Measurements from ENCODE around the gene OR6X1. TPM values are rescaled to one million over a fixed set of nuclear protein-coding genes. Genes with fewer than 3 reads are reported as not detected.

The OR6X1 gene
- total and polyA plus RNA-seq, 9 donors, result not detected

- DNase-seq, result no peak
- Histone ChIP-seq H3K4me3 (no peak overlapping the region), H3K27ac (no peak overlapping the region), H3K4me1 (ENCODE audit: insufficient read depth) (no peaks in the 10 kb centered on the region), H3K9me3 (no peaks in the 10 kb centered on the region), H3K27me3 (no peaks in the 10 kb centered on the region), H3K36me3 (no peaks in the 10 kb centered on the region)
- 65 to 82% (median 69%) methylated on average over 5 of the region's 5 CpGs for WGBS, 3 donors
- intact Hi-C loops (cut with DNase I), result no loop called here
- TF ChIP-seq EP300 (IDR thresholded peaks at IDR 0.05) (no peak), POLR2A (IDR thresholded peaks at IDR 0.05) (no peak)
- TF ChIP-seq, protein P1, sequence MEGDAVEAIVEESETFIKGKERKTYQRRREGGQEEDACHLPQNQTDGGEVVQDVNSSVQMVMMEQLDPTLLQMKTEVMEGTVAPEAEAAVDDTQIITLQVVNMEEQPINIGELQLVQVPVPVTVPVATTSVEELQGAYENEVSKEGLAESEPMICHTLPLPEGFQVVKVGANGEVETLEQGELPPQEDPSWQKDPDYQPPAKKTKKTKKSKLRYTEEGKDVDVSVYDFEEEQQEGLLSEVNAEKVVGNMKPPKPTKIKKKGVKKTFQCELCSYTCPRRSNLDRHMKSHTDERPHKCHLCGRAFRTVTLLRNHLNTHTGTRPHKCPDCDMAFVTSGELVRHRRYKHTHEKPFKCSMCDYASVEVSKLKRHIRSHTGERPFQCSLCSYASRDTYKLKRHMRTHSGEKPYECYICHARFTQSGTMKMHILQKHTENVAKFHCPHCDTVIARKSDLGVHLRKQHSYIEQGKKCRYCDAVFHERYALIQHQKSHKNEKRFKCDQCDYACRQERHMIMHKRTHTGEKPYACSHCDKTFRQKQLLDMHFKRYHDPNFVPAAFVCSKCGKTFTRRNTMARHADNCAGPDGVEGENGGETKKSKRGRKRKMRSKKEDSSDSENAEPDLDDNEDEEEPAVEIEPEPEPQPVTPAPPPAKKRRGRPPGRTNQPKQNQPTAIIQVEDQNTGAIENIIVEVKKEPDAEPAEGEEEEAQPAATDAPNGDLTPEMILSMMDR (IDR thresholded peaks at IDR 0.05), result no peak
These were observed 44.4 kb upstream of the OR6X1 start for GRCh38 chr11:123798513-123799252.

DNA sequence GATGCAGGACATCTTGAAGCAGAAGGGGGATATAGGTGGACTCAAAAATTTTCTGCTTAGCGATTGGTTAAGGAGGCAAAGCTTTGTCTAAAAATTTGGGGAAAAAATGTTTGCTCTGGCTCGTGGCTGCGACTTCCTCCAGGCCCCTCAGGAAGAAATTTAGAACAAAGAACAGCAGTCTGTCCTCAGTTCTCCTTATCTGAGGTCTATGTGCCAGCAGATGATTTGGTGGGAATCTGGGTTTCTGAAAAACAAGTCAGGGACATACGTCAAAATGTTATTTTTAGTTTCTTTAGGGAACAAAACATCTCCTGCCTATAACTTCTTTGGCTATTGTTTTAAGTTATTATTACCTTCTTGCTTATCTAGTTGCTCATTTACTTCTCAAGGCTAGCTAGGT, 43.8 kb upstream of the OR6X1 start:
- Histone ChIP-seq H3K4me3 (no peak overlapping the region), H3K27ac (no peak overlapping the region), H3K9me3 (no peaks in the 10 kb centered on the region), H3K4me1 (ENCODE audit: insufficient read depth) (no peaks in the 10 kb centered on the region), H3K36me3 (no peaks in the 10 kb centered on the region), H3K27me3 (no peaks in the 10 kb centered on the region)
- no peak for DNase-seq
- WGBS, 3 donors, result 44 to 54% (median 51%) methylated on average over 4 of the region's 4 CpGs
- TF ChIP-seq EP300 (IDR thresholded peaks at IDR 0.05) (no peak), POLR2A (IDR thresholded peaks at IDR 0.05) (no peak)
- TF ChIP-seq, protein P1 (IDR thresholded peaks at IDR 0.05), result no peak
- intact Hi-C loops (cut with DNase I), result no loop called here

DNA sequence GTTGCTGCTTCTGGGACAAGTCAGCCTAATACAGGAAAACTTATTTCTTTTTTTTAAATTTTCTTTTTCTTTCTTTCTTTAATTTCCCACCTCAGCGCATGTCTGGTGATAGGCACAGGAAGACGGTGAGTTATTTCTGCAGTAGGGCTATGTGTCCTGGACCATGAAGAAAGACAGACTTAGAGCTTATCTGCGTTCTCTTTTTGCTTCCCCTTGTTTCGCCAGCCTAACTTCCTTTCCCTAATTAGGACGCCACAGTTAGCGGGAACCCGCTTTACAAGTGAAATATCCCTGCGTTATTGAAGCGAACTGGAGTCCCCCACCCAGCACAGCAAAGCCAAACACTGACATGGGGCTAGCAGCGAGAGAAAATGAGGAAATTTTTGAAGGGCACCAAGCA, 43.2 kb upstream of the OR6X1 start:
- no peak overlapping the region for H3K27ac ChIP-seq
- 32 to 40% (median 33%) methylated on average over 10 of the region's 10 CpGs for WGBS, 3 donors
- H3K4me3 ChIP-seq, result no peak overlapping the region
- H3K4me1 ChIP-seq (ENCODE audit: insufficient read depth), result no peaks in the 10 kb centered on the region
- no peaks in the 10 kb centered on the region for H3K9me3 ChIP-seq
- intact Hi-C loops (cut with DNase I), result no loop called here
- no peak for TF ChIP-seq POLR2A (IDR thresholded peaks at IDR 0.05)
- no peak for TF ChIP-seq EP300 (IDR thresholded peaks at IDR 0.05)
- TF ChIP-seq, protein P1 (IDR thresholded peaks at IDR 0.05), result no peak
- no peak for DNase-seq
- H3K36me3 ChIP-seq, result no peaks in the 10 kb centered on the region
- no peaks in the 10 kb centered on the region for H3K27me3 ChIP-seq

- H3K36me3 ChIP-seq, result no peaks in the 10 kb centered on the region
- DNase-seq, result no peak
- H3K27ac ChIP-seq, result no peak overlapping the region
- intact Hi-C loops (cut with DNase I), result no loop called here
- H3K27me3 ChIP-seq, result no peaks in the 10 kb centered on the region
- H3K4me3 ChIP-seq, result no peak overlapping the region
- H3K9me3 ChIP-seq, result no peaks in the 10 kb centered on the region
- 31 to 41% (median 36%) methylated on average over 4 of the region's 4 CpGs for WGBS, 3 donors
- H3K4me1 ChIP-seq (ENCODE audit: insufficient read depth), result no peaks in the 10 kb centered on the region
- TF ChIP-seq, protein P1 (IDR thresholded peaks at IDR 0.05), result no peak
- TF ChIP-seq EP300 (IDR thresholded peaks at IDR 0.05) (no peak), POLR2A (IDR thresholded peaks at IDR 0.05) (no peak)
These were observed 42.8 kb upstream of the OR6X1 start for GRCh38 chr11:123797114-123797513.
